ES-I3 (cell line): Measurements from ENCODE around the gene CTXN2.

ENCODE experiments used
- H3K36me3 ChIP-seq: 2 replicates; pipeline ENCODE4 v1.6.1; 2013; ENCODE audit warnings: mild to moderate bottlenecking, low read length, control low read depth, moderate library complexity; ENCODE audit not compliant: insufficient read depth
- H3K4me1 ChIP-seq: 2 replicates; pipeline ENCODE4 v1.6.1; 2013; ENCODE audit warnings: mild to moderate bottlenecking, control low read depth, low read length; ENCODE audit not compliant: insufficient read depth
- H3K9ac ChIP-seq: 2 replicates; pipeline ENCODE4 v1.6.1; 2013; ENCODE audit warnings: low read depth, mild to moderate bottlenecking, low read length, moderate library complexity
- H3K9me3 ChIP-seq: 2 replicates; pipeline ENCODE4 v1.6.1; 2013; ENCODE audit warnings: mild to moderate bottlenecking, low read length, moderate library complexity; ENCODE audit not compliant: control insufficient read depth, insufficient read depth

Gene CTXN2

GRCh38 chr15:48191574-48192225, at the start of gene CTXN2:
Gene CTXN2, plus strand, starts transcription at chr15:48191665. Its CDS starts 9,636 bp downstream, at chr15:48201301.
- H3K36me3 ChIP-seq, result no peaks in the 10 kb centered on the region
- H3K9me3 ChIP-seq, result no peaks in the 10 kb centered on the region
- H3K9ac ChIP-seq, result peak within 1 kb of the TSS; percentile 34; the same call in 1 of the 2 replicates
- H3K4me1 ChIP-seq, result no peaks in the 10 kb centered on the region

DNA sequence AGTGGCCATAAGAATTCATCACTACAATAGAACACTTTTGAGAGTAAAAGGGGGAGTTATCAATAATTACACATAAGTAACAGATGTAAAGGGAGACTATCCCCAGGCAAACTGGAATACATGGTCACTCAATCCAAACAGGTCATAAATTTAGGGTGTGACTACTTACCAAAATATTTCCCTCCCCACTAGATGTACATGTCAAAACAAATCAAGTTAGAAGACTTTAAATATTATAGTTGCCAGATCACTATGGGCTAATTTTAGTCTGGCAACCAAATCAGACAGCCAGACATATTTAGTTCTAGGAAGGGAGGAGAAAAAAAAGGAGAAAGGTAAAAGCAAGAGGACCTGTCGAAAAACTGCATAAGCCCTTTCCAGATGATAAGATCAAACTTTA, 47.6 kb upstream of the CTXN2 start:
- Histone ChIP-seq H3K9ac (no peak overlapping the region), H3K9me3 (no peaks in the 10 kb centered on the region), H3K36me3 (no peaks in the 10 kb centered on the region), H3K4me1 (no peaks in the 10 kb centered on the region)

- Histone ChIP-seq H3K4me1 (peaks cover 4% of the 10 kb centered on the region; the same call in 1 of the 2 replicates), H3K9me3 (no peaks in the 10 kb centered on the region), H3K9ac (no peak overlapping the region), H3K36me3 (peaks cover 3% of the 10 kb centered on the region; the same call in 1 of the 2 replicates)
Observed at GRCh38 chr15:48144889-48145288, 46.6 kb upstream of the CTXN2 start.

DNA sequence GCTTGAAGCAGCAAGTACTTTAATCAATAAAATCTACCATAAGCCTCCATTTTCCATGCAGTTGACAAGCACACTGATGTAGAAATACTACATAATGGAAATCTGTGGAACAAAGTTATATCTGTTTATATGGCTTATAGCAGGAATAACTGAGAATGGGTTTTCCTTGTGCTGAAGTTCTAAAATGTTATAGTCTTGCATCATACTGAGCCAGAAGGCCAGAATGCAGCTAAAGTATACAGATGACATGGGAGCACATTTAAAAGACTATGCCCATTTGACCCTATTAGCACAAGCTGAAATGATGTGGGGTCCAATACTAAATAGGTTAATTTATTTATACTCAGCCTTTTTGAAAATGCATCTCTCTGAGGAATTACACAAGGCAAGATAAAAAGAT, 45.5 kb upstream of the CTXN2 start:
- Histone ChIP-seq H3K4me1 (peaks cover 13% of the 10 kb centered on the region; the same call in 1 of the 2 replicates), H3K9me3 (no peaks in the 10 kb centered on the region), H3K9ac (no peak overlapping the region), H3K36me3 (peaks cover 3% of the 10 kb centered on the region; the same call in 1 of the 2 replicates)

DNA sequence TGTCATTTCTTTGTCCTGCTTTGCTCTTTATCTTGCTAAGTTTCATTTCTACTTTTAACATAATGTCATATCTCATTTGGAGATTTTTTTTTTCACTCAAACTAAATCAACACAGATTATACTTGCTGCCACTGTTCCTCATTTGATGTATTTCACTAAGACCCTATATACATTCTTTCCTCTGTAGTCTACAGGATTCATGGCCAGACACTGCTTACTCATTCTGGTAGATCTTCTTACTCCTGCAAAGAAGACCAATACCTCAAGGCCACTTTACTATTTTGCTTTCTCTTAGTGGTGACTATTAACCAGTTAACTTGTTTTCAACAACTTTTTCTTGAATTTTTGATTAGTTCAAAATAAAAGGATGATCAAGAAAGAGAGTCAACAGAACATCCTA, 44.1 kb upstream of the CTXN2 start:
- H3K4me1 ChIP-seq, result peaks cover 20% of the 10 kb centered on the region
- no peaks in the 10 kb centered on the region for H3K9me3 ChIP-seq
- H3K9ac ChIP-seq, result no peak overlapping the region
- peaks cover 3% of the 10 kb centered on the region; the same call in 1 of the 2 replicates for H3K36me3 ChIP-seq

DNA sequence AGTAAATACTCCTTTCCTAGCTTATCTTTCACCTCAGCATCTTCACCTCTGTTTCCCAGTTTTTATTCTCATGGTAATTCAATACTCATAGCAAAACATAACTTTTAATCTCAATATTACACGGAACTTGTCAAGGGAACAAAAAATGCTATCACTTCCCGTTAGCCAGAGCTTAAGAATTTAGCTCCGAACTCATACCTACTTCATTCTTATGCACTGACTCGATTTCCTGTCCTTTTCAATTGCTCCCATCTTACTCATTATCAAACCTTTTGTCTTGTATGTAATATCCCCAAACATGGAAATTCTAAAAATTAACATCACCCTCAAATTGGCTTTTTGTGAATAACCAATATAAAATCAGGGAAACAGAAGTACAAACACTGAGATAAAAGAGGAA, 41.6 kb upstream of the CTXN2 start:
- Histone ChIP-seq H3K9ac (no peak overlapping the region), H3K9me3 (no peaks in the 10 kb centered on the region), H3K4me1 (peaks cover 20% of the 10 kb centered on the region), H3K36me3 (peaks cover 7% of the 10 kb centered on the region)

- H3K9ac ChIP-seq, result no peak overlapping the region
- peaks cover 9% of the 10 kb centered on the region for H3K36me3 ChIP-seq
- H3K4me1 ChIP-seq, result peaks cover 20% of the 10 kb centered on the region
- no peaks in the 10 kb centered on the region for H3K9me3 ChIP-seq
Observed at GRCh38 chr15:48153526-48153925, 37.9 kb upstream of the CTXN2 start.

GRCh38 chr15:48168616-48169015, 22.8 kb upstream of the CTXN2 start:
- Histone ChIP-seq H3K9ac (no peak overlapping the region), H3K4me1 (peaks cover 4% of the 10 kb centered on the region), H3K36me3 (no peaks in the 10 kb centered on the region; the same call in 1 of the 2 replicates), H3K9me3 (no peaks in the 10 kb centered on the region)

DNA sequence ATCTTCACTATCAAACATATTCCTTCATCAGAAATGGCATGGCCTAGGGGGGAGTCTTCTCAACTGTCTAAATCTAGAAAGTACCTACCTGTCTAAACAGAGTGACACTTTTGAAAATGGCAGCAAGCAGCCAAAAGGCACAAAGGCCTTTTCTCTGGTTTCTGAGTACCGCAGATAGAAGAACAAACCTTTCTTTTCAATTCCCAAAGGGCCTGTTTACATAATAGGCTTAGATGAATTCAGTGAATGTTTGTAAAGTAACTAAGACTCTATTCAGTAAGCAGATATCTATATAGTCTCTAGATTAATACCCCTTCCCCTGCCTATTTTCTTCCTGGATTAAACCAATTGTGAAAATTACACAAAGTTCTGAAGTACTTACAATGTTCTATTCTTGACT, 20.5 kb upstream of the CTXN2 start:
- Histone ChIP-seq H3K4me1 (peaks cover 8% of the 10 kb centered on the region), H3K9ac (no peak overlapping the region), H3K9me3 (no peaks in the 10 kb centered on the region), H3K36me3 (no peaks in the 10 kb centered on the region; the same call in 1 of the 2 replicates)

GRCh38 chr15:48175126-48175525, 16.3 kb upstream of the CTXN2 start:
- Histone ChIP-seq H3K9ac (no peak overlapping the region), H3K36me3 (no peaks in the 10 kb centered on the region), H3K4me1 (peaks cover 10% of the 10 kb centered on the region; the same call in 1 of the 2 replicates), H3K9me3 (no peaks in the 10 kb centered on the region)

DNA sequence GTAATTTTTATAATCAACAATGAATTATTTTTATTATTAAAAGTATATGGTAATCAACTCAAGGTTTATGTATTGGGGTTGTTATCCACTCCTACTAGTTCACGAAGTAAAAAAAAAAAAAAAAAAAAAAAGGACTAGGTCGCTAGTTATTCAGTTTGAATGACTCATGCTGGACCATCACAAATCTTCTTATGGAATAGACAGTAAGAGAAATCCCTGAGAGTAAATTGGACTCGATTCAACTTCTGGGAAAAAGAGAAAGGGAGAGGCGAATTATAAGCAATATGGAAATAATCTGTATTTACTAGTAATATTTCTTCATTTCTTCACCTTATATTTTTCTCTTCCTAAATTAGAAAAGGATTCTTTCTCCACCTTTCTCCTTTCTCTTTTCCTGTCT, 15.4 kb upstream of the CTXN2 start:
- peaks cover 12% of the 10 kb centered on the region; the same call in 1 of the 2 replicates for H3K4me1 ChIP-seq
- no peaks in the 10 kb centered on the region for H3K36me3 ChIP-seq
- H3K9ac ChIP-seq, result no peak overlapping the region
- H3K9me3 ChIP-seq, result no peaks in the 10 kb centered on the region

DNA sequence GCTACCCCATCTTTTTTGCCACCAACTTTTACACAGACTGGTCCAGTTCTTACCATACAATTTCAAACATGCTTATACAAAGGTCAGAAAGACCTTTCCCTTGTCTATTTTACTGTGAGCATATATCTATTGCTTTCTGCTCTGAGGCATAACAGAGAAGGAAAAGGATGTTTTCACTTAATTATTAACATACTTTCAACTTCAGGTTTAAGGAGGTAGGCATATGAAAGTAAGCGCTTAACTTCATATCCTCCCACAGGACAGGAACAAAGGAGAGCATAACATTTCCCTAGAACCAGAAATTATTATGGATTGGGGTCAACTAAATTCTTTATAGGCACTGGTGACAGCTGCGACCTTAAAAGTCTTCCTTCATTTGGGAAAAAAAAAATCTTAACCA, 14.5 kb upstream of the CTXN2 start:
- H3K36me3 ChIP-seq, result no peaks in the 10 kb centered on the region
- no peaks in the 10 kb centered on the region for H3K9me3 ChIP-seq
- H3K4me1 ChIP-seq, result peaks cover 12% of the 10 kb centered on the region; the same call in 1 of the 2 replicates
- H3K9ac ChIP-seq, result peak overlapping the region; percentile 88

DNA sequence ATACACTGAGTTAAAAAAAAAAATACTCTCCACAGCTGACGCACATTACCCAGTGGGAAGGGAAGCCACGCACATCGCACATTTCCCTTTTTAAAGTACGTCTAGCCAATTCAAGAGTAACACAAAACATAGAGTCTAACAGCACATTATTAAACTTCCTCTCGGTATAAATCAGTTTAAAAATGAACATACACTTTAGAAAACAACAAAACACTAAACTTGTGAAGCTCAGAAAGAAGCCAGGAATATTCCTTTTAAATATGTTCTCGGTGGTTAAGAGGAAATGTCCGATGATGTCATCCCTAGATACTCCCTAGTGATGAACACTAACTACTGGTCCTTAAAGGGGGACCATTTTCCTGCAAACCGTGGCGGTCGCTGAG, 14.1 kb upstream of the CTXN2 start:
- peak overlapping the region; percentile 88 for H3K9ac ChIP-seq
- H3K9me3 ChIP-seq, result no peaks in the 10 kb centered on the region
- peaks cover 12% of the 10 kb centered on the region; the same call in 1 of the 2 replicates for H3K4me1 ChIP-seq
- H3K36me3 ChIP-seq, result no peaks in the 10 kb centered on the region

DNA sequence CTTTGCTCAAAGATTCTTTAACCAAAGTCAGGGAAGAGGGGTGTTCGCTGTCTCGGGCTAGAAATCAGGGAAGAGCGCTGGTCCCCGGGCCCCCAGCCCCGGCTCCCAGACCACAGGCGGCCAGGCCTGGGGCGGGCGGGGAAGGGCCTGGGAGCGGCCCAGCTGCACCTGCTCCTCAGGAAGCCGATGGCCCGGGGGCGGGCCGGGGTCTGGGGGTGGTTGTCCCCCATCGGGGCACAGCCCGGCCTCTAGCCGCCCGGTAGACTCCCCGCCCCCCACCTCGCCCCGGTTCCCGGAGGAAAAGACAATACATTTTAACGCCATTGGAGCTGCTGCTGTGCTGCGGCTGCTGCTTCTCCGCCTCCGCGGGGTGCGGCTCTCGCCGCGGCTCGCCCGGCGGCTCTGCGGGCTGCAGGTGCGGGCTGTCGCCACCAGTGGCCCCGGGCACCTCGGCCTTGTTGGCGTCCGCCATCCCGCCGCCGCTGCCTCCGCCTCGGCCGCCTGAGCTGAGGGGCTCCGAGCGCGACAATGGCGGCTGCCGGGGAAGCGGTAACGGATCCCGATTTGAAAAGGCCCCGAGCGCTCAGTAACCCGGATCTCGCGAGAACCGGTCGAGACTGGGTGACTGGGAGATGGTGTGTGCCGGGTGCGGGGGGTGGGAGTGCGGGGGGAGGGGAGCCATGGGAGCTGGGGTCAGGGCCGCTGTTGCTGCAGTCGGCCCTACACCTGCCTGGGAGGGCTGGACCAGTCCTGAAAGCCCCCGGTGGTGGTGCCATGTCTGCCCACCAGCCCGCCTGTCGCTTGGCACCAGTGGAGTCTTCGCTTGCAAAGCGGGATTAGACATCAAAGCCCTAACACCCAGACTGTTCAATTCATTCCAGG, 13.5 kb upstream of the CTXN2 start, which contains the start of gene MYEF2:
MYEF2 (minus strand) TSS at position 530 of the 882 bp plus-strand sequence; CDS start at position 472, 58 bp downstream.
- Histone ChIP-seq H3K9ac (peak within 1 kb of the TSS; percentile 88), H3K36me3 (no peaks in the 10 kb centered on the region), H3K4me1 (peaks cover 12% of the 10 kb centered on the region; the same call in 1 of the 2 replicates), H3K9me3 (no peaks in the 10 kb centered on the region)

DNA sequence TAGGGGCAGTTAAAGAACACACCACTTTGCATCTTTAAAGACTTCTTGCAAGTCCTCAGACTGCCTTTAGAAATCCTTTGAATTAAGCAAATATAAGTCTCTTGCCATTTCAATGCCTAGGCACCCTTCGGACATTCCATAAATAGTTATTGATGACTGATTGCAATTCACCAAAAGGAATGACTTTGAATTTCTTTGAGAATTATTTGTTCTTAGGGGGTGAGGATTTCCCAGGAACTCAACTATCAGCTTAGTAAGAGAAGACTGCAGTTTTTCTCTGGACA, 12.9 kb upstream of the CTXN2 start:
- Histone ChIP-seq H3K9me3 (no peaks in the 10 kb centered on the region), H3K4me1 (peaks cover 12% of the 10 kb centered on the region; the same call in 1 of the 2 replicates), H3K9ac (peak overlapping the region; percentile 88), H3K36me3 (no peaks in the 10 kb centered on the region)
